ENCODE results near the gene LHFPL6.

- TF ChIP-seq CTCF (IDR thresholded peaks at IDR 0.05; ENCODE audit: poor library complexity) (no peak), EZH2 (IDR thresholded peaks at IDR 0.05; ENCODE audit: borderline replicate concordance) (no peak), EZH2phosphoT487 (IDR thresholded peaks at IDR 0.05; ENCODE audit: low read depth, severe bottlenecking, unreplicated experiment) (no peak)
These were observed 1.4 kb downstream of the LHFPL6 start for GRCh38 chr13:39601636-39602035.

Data from hepatocyte (in vitro differentiated cells).